Left cardiac atrium (tissue), 4 donors: ENCODE data around the gene SLC51A. TPM values are rescaled to one million over a fixed set of nuclear protein-coding genes. Genes with fewer than 3 reads are reported as not detected.
"Not testable (repeated sequence)": the region's sequence is repeated elsewhere in the genome, so short reads cannot be mapped to it uniquely, and the experiment has no call there.

Experiments
- ATAC-seq, 2 donors: fragments of 200-7000 bp; cut with Tn5 transposase; one replicate each; pipeline ENCODE4 v1.9.1; 2020; ENCODE audit warnings: mild to moderate bottlenecking in 2 of 2, moderate library complexity in 2 of 2
- DNase-seq: peaks from one replicate; pipeline ENCODE4 v3.0.0-alpha.2; 2020
- intact Hi-C, 2 donors: fragments of 100-400 bp; cut with DNase I; formaldehyde crosslinking; loops; one replicate each; pipeline versions ENCODE4 v1.14.1 to v1.15.1; 2022 to 2023
- total RNA-seq, 2 donors: library from RNA; stranded (reverse); fragmentation: NEBNext Ultra II Directional; extraction: Animal tissue kit (Norgen Biotek cat#: 25700); gene quantifications; one replicate each; pipeline ENCODE4 v1.2.1, GENCODE V29; 2021
- donor health status: DM: no; HTN: yes; CAD: no.
- donor health status: DM: no; HTN: yes; CAD: no; lungs with severe emphysema.
- donor health status: DM: yes; HTN: yes; CAD: no.
- donor health status: Dilated cardiomyopathy.

Gene SLC51A
- total RNA-seq, 2 donors from 2014 or later, result 0.32 to 0.50 TPM

DNA sequence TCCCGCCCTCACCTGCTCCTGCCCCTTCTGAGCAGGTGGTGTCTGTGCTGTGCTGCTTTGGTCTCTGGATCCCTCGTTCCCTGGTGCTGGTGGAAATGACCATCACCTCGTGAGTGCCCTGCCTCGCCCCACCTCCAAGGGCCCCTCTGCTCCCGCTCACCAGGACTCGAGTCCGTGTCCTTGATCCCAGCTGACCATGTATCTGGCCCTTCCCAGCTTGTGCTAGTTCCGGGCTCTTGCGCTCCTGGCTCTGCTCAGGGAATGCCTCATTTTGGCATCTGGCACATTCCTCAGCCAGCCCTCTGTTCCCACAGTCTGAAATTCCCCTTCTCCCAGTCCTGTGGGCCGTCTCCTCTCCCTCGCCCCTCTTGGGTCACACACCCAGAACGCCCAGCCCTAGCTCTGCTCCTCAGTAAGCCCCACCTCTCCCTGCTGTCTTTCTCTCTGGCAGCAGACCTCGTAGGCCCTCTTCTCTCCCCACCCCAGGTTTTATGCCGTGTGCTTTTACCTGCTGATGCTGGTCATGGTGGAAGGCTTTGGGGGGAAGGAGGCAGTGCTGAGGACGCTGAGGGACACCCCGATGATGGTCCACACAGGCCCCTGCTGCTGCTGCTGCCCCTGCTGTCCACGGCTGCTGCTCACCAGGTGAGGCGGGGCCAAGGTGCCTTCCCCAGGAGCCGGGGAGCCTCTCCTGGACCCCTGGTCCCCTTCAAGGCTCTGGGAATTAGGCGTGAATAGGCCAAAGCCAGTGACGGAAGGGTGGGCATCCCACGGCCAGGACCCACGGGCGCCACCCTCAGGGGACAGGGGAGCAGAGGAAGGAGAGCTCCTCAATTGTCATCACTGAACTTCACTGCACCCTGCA lies 11.5 kb downstream of the SLC51A start:
- intact Hi-C loops, result no loop called here
- ATAC-seq, result peak; percentile 49 to 76
- DNase-seq, result no peak

DNA sequence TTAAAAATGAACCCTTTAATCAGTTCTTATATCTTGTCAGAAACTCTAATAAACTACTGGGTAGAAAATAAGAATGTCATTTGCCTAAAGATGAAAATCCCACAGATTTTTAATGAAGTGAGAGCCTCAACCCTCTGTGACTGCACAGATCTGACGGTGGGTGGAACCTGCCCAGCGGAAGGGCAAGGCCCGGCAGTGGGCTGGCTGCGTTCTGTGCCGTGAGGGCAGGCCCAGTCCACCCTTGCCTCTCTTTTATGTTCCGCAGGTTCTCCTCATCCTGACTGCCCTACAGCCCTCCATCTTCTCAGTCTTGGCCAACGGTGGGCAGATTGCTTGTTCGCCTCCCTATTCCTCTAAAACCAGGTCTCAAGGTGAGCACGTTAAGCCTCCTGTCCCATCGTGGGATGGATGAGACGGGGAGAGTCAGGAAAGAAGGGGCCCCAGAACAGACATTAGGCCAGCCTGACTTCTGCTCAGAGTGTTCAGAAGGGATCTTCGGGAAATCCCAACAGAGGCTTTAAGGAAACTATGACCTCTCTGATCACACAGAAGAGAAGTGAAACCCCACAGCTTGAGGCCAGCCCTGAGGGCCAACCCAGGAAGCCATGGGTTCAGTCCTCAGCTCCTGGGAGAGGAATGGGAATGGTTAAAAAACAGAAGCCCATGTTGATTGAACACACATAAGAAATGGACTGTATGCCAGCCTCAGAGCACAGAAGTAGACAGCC lies 16.0 kb downstream of the SLC51A start:
- DNase-seq (no peak), ATAC-seq (no peak)
- intact Hi-C loops, result no loop called here

DNA sequence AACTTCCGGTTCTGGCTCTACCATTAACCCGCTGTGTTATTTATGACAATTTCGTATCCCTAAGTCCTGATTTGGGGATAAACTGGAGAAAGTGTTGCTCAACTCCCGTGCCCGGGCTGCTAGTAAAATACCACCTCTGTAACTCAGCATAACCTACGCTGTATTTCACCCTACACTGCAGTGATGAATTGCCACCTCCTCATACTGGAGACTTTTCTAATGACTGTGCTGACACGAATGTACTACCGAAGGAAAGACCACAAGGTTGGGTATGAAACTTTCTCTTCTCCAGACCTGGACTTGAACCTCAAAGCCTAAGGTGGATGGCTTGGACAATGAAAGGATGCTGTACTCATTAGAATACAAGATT lies 16.5 kb downstream of the SLC51A start:
- no peak for ATAC-seq
- intact Hi-C loops, result no loop called here
- no peak for DNase-seq

DNA sequence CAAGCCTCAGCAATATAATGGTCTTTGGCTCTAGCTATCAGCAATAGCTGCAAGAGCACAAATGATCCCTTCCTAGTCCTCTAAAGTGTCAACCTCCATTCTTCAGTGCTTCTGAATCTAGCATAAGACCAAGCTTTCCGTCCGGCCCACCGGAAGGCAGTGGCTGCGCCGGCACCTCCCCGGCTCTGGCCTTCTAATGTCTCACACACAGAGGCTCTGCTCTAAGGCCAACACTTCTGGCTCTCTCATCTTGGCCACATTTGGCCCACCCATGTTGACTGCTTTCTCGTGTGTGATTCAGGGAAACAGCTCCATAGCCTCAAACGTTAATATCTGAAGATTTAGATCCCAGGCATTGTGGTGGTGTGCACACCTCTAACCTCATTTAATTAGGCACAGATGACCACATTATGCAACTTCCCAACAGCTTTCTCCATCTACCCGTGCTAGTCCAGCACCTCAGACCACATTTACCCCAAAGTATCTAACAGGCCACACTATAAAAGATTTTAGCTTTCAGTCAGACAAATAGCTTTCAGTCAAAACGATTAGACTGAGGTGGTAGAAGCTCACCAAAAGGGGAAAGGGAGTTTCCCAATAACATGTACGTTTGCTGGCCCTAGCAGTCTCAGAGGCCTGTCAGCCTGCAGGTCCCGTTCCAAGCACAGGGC lies 19.3 kb downstream of the SLC51A start:
- ATAC-seq (no peak), DNase-seq (no peak)
- intact Hi-C loops, result no loop called here

GRCh38 chr3:196236223-196236622 lies 19.9 kb downstream of the SLC51A start:
- intact Hi-C loops, result no loop called here
- DNase-seq, result no peak
- no peak for ATAC-seq

- ATAC-seq (peak in 1 of 2 donors; percentile 56), DNase-seq (no peak)
- intact Hi-C loops, result no loop called here
These were observed 20.9 kb downstream of the SLC51A start for GRCh38 chr3:196237203-196237602.

GRCh38 chr3:196238612-196239560 lies 22.6 kb downstream of the SLC51A start:
- ATAC-seq (peak in 1 of 2 donors; percentile 49), DNase-seq (no peak)
- intact Hi-C loops, result no loop called here

DNA sequence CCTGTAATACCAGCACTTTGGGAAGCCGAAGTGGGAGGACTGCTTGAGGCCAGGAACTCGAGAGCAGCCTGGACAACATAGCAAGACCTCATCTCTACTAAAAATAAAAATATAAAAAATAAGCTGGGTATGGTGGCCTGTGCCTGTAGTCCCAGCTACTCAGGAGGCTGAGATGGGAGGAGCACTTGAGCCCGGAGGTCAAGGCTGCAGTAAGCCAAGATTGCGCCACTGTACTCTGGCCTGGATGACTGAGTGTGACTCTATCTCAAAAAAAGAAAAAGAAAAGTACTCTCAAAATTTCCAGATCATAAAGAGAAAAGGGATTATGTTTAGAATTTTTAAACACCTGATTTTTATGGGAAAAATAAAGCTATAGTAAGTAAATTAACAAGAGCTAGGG lies 24.1 kb downstream of the SLC51A start:
- DNase-seq (no peak), ATAC-seq (no peak)

GRCh38 chr3:196241704-196242103 lies 25.4 kb downstream of the SLC51A start:
- ATAC-seq (no peak), DNase-seq (no peak)
- intact Hi-C loops, result no loop called here

More for the DNA sequence above, 24.1 kb downstream of the SLC51A start:
- intact Hi-C loops, result no loop called here

GRCh38 chr3:196244166-196244565 lies 27.8 kb downstream of the SLC51A start:
- ATAC-seq, DNase-seq, intact Hi-C loops: not testable (repeated sequence)

DNA sequence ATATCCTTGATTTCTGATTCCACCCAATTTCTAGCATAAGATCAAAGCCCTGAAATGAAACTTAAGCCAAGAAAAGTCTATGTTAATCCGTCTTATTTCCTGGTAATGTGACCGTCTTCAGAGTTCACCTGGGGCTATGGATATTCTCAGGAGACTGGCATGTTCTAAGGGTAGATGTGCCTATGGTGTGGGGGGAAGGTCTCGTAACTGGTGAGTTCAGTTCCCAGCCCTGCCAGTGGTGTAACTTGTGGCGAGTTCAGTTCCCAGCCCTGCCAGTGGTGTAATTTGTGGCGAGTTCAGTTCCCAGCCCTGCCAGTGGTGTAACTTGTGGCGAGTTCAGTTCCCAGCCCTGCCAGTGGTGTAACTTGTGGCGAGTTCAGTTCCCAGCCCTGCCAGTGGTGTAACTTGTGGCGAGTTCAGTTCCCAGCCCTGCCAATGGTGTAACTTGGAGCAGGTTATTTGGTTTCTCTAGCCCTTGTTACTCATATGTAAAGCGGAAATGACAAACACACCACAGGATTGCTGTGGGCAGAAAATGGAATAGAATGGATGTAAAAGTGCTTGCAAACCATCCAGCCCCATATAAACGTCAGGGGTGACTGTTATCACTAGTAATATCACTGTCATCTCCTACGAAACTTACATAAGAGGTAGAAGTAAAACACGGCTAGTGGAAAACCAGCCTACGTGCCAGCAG lies 30.4 kb downstream of the SLC51A start:
- intact Hi-C loops, result no loop called here
- ATAC-seq, result no peak
- DNase-seq, result no peak

- no peak for DNase-seq
- no peak for ATAC-seq
- intact Hi-C loops, result loop anchor here (2.0 to 10.0 kb wide), 2 partner anchors 263 to 269 kb away; partner anchors contain the start of gene SMCO1 (in 1 of the 2)
These were observed 35.6 kb downstream of the SLC51A start for GRCh38 chr3:196251918-196252317.

DNA sequence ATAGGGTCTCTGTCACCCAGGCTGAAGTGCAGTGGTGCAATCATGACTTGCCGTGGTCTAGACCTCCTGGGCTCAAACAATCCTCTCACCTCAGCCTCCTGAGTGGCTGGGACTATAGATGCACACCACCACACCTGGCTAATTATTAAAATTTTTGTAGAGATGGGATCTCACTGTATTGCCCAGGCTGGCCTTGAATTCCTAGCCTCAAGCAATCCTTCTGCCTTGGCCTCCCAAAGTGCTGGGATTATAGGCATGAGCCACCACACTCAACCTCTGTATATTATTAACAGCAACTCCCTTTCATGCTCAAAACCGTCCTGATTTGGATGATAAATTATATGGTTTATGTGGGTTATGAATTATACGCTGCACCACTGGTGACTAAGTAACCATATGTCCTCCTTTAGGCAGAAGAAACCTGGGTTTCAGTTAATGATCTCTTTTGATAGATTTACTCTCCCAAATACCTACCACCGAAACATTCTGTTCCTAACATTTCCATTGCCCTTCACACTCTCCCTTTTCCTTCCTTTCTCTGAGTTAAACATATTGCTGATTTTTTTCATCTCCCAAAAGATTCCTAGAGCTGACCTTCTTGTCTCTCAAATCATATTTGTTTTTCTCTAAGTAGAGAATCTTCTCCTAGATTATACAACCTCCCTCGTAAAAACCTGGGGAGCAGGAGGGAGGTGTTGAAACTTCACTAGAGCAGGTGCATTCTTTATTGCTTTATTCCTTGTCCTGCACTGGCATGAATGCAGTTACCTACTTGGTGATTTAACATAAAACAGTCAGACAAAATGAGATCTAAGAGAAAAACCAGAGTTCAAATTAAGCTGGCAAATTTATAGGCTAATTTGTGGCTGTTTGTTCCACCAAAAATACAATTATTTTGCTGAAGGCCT lies 38.3 kb downstream of the SLC51A start:
- DNase-seq (no peak), ATAC-seq (no peak)
- intact Hi-C loops, result loop anchor here in 1 of 2 donors (10.0 kb wide), 1 partner anchor 260 kb away; the partner anchor contains the start of gene SMCO1

DNA sequence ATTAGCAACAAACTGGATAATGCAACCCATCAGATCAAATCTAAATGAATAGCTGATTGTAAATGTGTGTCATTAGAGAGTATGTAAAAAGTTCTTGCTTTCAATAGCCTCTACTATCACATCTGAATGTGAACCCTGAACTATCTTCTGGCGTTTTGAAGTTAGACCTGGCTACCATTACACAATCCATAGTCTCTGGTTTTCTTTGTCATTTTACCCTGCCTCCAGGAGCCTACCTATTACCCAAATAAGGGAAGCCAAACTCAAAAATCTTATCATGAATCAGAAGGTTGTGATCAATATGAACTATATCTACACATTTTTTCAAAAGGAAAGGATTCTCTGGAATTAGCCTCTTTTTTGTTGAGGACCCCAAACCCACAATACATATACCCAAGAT lies 39.4 kb downstream of the SLC51A start:
- DNase-seq (no peak), ATAC-seq (no peak)
- intact Hi-C loops, result loop anchor here in 1 of 2 donors (10.0 kb wide), 1 partner anchor 259 kb away; the partner anchor contains the start of gene SMCO1

DNA sequence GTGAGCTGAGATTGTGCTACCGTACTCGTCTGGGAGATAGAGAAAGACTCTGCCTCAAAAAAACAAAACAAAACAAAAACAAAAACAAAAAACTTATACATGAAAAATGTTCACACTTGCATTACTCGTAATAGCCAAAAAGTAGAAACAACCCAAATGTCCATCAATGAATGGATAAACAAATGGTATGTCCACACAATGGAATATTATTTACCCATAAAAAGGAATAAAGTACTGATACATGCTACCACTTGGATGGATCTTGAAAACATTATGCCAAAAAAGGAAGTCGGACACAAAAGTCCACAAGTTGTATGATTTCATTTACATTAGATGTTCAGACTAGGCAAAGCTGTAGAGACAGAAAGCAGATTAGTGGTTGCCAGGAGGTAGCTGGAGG lies 44.5 kb downstream of the SLC51A start:
- intact Hi-C loops, result no loop called here
- DNase-seq (no peak), ATAC-seq (no peak)

GRCh38 chr3:196263819-196264218 lies 47.5 kb downstream of the SLC51A start:
- intact Hi-C loops, result no loop called here
- DNase-seq, result no peak
- ATAC-seq, result no peak
